ENCODE data around the gene MED15.

GRCh38 chr22:20511578-20512229, 4.3 kb downstream of the MED15 start:
- TF ChIP-seq CTCF (IDR thresholded peaks at IDR 0.05) = no peak
- TF ChIP-seq EZH2 (IDR thresholded peaks at IDR 0.05) = no peak
- TF ChIP-seq EZH2phosphoT487 (IDR thresholded peaks at IDR 0.05) = no peak

All from neural progenitor cell (in vitro differentiated cells).